Measurements from ENCODE around the gene DLGAP1. TPM values are rescaled to one million over a fixed set of nuclear protein-coding genes. Genes with fewer than 3 reads are reported as not detected.

The DLGAP1 gene
- total and polyA plus RNA-seq, 9 donors = 2.0 to 42.7 (median 3.8) TPM

GRCh38 chr18:3821524-3821923, 633.6 kb downstream of the DLGAP1 start:
- no peak for TF ChIP-seq EP300 (IDR thresholded peaks at IDR 0.05)
- TF ChIP-seq, protein P1, sequence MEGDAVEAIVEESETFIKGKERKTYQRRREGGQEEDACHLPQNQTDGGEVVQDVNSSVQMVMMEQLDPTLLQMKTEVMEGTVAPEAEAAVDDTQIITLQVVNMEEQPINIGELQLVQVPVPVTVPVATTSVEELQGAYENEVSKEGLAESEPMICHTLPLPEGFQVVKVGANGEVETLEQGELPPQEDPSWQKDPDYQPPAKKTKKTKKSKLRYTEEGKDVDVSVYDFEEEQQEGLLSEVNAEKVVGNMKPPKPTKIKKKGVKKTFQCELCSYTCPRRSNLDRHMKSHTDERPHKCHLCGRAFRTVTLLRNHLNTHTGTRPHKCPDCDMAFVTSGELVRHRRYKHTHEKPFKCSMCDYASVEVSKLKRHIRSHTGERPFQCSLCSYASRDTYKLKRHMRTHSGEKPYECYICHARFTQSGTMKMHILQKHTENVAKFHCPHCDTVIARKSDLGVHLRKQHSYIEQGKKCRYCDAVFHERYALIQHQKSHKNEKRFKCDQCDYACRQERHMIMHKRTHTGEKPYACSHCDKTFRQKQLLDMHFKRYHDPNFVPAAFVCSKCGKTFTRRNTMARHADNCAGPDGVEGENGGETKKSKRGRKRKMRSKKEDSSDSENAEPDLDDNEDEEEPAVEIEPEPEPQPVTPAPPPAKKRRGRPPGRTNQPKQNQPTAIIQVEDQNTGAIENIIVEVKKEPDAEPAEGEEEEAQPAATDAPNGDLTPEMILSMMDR (IDR thresholded peaks at IDR 0.05) = no peak
- TF ChIP-seq POLR2A (IDR thresholded peaks at IDR 0.05) = no peak
- Histone ChIP-seq H3K4me3 (no peak overlapping the region), H3K4me1 (ENCODE audit: insufficient read depth) (no peaks in the 10 kb centered on the region), H3K36me3 (no peaks in the 10 kb centered on the region), H3K9me3 (no peaks in the 10 kb centered on the region), H3K27ac (no peak overlapping the region), H3K27me3 (no peaks in the 10 kb centered on the region)
- 52 to 56% (median 55%) methylated on average over 4 of the region's 4 CpGs for WGBS, 3 donors
- DNase-seq = no peak
- intact Hi-C loops (cut with DNase I) = no loop called here

- H3K4me3 ChIP-seq = no peak overlapping the region
- TF ChIP-seq POLR2A (IDR thresholded peaks at IDR 0.05) (no peak), EP300 (IDR thresholded peaks at IDR 0.05) (no peak)
- TF ChIP-seq, protein P1 (IDR thresholded peaks at IDR 0.05) = no peak
- no peaks in the 10 kb centered on the region for H3K9me3 ChIP-seq
- no peaks in the 10 kb centered on the region for H3K4me1 ChIP-seq (ENCODE audit: insufficient read depth)
- no peaks in the 10 kb centered on the region for H3K36me3 ChIP-seq
- H3K27ac ChIP-seq = no peak overlapping the region
- intact Hi-C loops (cut with DNase I) = no loop called here
- no peaks in the 10 kb centered on the region for H3K27me3 ChIP-seq
- DNase-seq = no peak
- 73 to 80% (median 79%) methylated on average over 7 of the region's 7 CpGs for WGBS, 3 donors
These were observed 635.1 kb downstream of the DLGAP1 start for GRCh38 chr18:3819961-3820360.

GRCh38 chr18:3816610-3817363, 638.3 kb downstream of the DLGAP1 start:
- H3K9me3 ChIP-seq = no peaks in the 10 kb centered on the region
- H3K4me3 ChIP-seq = no peak overlapping the region
- H3K4me1 ChIP-seq (ENCODE audit: insufficient read depth) = no peaks in the 10 kb centered on the region
- 59 to 73% (median 62%) methylated on average over 3 of the region's 3 CpGs for WGBS, 3 donors
- TF ChIP-seq EP300 (IDR thresholded peaks at IDR 0.05) = no peak
- H3K27me3 ChIP-seq = no peaks in the 10 kb centered on the region
- peak in 1 of 5 donors; percentile 58 for DNase-seq
- intact Hi-C loops (cut with DNase I) = no loop called here
- no peaks in the 10 kb centered on the region for H3K36me3 ChIP-seq
- H3K27ac ChIP-seq = no peak overlapping the region

- WGBS, 3 donors = 78 to 89% (median 78%) methylated on average over 2 of the region's 2 CpGs
- no peaks in the 10 kb centered on the region for H3K9me3 ChIP-seq
- H3K27ac ChIP-seq = no peak overlapping the region
- no peaks in the 10 kb centered on the region for H3K27me3 ChIP-seq
- no peaks in the 10 kb centered on the region for H3K36me3 ChIP-seq
- no peaks in the 10 kb centered on the region for H3K4me1 ChIP-seq (ENCODE audit: insufficient read depth)
- TF ChIP-seq POLR2A (IDR thresholded peaks at IDR 0.05) (no peak), EP300 (IDR thresholded peaks at IDR 0.05) (no peak)
- TF ChIP-seq, protein P1 (IDR thresholded peaks at IDR 0.05) = no peak
- intact Hi-C loops (cut with DNase I) = no loop called here
- no peak overlapping the region for H3K4me3 ChIP-seq
- no peak for DNase-seq
These were observed 639.1 kb downstream of the DLGAP1 start for GRCh38 chr18:3815991-3816390.

- Histone ChIP-seq H3K27ac (no peak overlapping the region), H3K36me3 (no peaks in the 10 kb centered on the region), H3K4me1 (ENCODE audit: insufficient read depth) (no peaks in the 10 kb centered on the region), H3K9me3 (no peaks in the 10 kb centered on the region), H3K4me3 (no peak overlapping the region), H3K27me3 (no peaks in the 10 kb centered on the region)
- 77 to 84% (median 84%) methylated on average over 3 of the region's 3 CpGs for WGBS, 3 donors
- no peak for DNase-seq
- intact Hi-C loops (cut with DNase I) = no loop called here
- TF ChIP-seq, protein P1 (IDR thresholded peaks at IDR 0.05) = no peak
- TF ChIP-seq EP300 (IDR thresholded peaks at IDR 0.05) (no peak), POLR2A (IDR thresholded peaks at IDR 0.05) (no peak)
These were observed 640.3 kb downstream of the DLGAP1 start for GRCh38 chr18:3814816-3815215.
